ENCODE measurements around the gene GLB1L2.

DNA sequence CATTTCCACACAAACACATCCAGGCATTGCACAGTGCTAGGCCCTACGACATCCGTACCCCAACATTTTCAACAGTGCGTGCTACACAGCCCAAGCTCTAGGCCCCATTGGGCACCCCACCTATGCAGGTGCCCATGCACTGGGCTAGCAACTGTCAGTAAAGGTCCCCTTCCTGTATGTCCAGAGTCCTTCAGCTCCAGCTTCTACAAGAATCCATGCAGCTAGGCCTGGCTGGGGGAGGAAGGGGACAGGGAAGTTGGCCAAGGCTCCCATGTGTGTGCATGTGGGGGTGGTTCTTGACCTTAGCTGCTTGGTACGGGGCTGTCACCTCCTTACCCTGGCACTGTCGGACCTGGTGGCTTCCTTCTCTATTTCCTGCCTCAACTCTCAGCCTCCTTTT is 79.0 kb downstream of the GLB1L2 start:
- TF ChIP-seq POLR2AphosphoS5 (IDR thresholded peaks at IDR 0.05; ENCODE audit: low read depth, low read length) = no peak
- TF ChIP-seq POLR2A (IDR thresholded peaks at IDR 0.05; ENCODE audit: low read depth, low read length) = no peak
